Stimulated activated naive CD8-positive, alpha-beta T cell treated with anti-CD3 and anti-CD28 coated beads, Interleukin-15, amount 100 ng/mL, for 72 hours (primary cell): ENCODE results near the gene APOA4.
A peak's percentile ranks its signal among the peaks of the same experiment; 100 is the strongest.
"Not testable (repeated sequence)": the region's sequence is repeated elsewhere in the genome, so short reads cannot be mapped to it uniquely, and the experiment has no call there.

ENCODE experiments used
- ATAC-seq: fragments of 150-1000 bp; cut with Tn5 transposase; 2 replicates; pipeline ENCODE4 v1.10.0; 2021; ENCODE audit warnings: mild to moderate bottlenecking, moderate library complexity
- DNase-seq, 2 donors: peaks; one replicate each; pipeline ENCODE4 v3.0.0; 2021 to 2022
- H3K27ac Mint-ChIP-seq, 2 donors: one replicate each; pipeline ENCODE4 v1.8.0; 2022; ENCODE audit warnings: mild to moderate bottlenecking in 2 of 2, mixed read lengths in 2 of 2, moderate library complexity in 2 of 2
- H3K27me3 Mint-ChIP-seq: one replicate; pipeline ENCODE4 v1.8.0; 2022; ENCODE audit warnings: mixed read lengths
- H3K4me1 Mint-ChIP-seq: one replicate; pipeline ENCODE4 v1.8.0; 2022; ENCODE audit warnings: mild to moderate bottlenecking, mixed read lengths
- H3K4me3 Mint-ChIP-seq, 2 donors: one replicate each; pipeline ENCODE4 v1.8.0; 2022; ENCODE audit warnings: mild to moderate bottlenecking in 2 of 2, mixed read lengths in 2 of 2, moderate library complexity in 1 of 2
- H3K9me3 Mint-ChIP-seq, 2 donors: one replicate each; pipeline ENCODE4 v1.8.0; 2022; ENCODE audit warnings: mixed read lengths in 2 of 2

APOA4 gene

DNA sequence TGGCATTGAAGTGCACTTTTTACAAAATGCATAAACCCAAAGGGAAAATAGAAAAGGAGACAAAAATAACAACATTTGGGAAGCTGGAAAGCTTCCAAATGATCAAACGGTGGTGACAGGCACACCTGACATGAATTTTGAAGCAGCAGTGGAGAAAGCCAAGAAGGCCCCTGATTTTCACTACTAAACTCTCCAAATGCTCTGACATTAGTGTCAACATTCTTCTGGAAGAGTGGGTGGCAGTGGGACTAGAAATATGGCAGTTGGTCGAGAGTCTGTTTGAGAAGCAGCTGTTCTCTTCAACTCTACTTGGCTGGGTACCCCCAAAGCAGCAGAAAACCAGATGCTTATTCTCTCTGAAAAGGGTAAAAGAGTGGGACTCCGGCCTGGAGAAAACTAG, 19.1 kb downstream of the APOA4 start:
- H3K27me3 Mint-ChIP-seq, result peaks cover 4% of the 10 kb centered on the region
- no peaks in the 10 kb centered on the region for H3K4me1 Mint-ChIP-seq
- no peak for ATAC-seq
- no peak overlapping the region for H3K4me3 Mint-ChIP-seq
- H3K27ac Mint-ChIP-seq, result no peak overlapping the region
- no peaks in the 10 kb centered on the region for H3K9me3 Mint-ChIP-seq
- DNase-seq, result no peak

DNA sequence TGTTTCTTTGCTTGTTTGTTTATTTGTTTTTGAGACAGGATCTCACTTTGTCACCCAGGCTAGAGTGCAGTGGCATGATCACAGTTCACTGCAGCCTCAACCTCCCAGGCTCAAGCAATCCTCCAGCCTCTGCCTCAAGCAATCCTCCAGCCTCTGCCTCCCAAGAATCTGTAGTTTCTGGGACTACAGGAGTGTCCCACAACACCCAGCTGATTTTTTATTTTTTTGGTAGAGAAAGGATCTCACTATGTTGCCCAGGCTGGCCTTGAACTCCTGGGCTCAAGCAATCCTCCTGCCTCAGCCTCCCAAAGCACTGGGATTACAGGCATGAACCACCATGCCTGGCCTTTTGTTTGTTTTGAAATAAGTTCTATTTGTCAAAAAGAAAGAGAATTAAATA, 21.4 kb downstream of the APOA4 start:
- H3K4me1 Mint-ChIP-seq, H3K27ac Mint-ChIP-seq, H3K27me3 Mint-ChIP-seq, H3K9me3 Mint-ChIP-seq, H3K4me3 Mint-ChIP-seq, DNase-seq, ATAC-seq: not testable (repeated sequence)

DNA sequence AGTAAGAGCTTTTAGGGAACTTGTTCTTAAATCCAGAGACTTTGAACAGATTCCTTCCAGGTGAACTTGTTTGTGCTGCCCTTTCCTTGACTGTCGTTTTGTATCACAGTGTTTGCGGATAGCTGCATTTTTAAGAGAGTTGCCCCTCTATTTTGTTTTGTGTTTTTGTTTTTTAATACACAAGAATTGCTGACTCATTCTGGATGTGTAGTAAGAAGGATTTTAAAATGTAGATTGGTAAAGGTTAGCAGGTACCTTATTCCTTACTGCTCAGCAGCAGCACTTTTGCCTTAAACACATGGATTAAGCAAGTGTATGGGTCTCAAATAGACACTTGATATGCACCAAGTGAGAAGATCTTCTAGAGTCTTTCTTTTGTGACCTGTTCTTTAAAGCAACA, 22.5 kb downstream of the APOA4 start:
- Mint-ChIP-seq H3K4me3 (no peak overlapping the region), H3K4me1 (no peaks in the 10 kb centered on the region), H3K27ac (no peak overlapping the region), H3K9me3 (no peaks in the 10 kb centered on the region), H3K27me3 (peaks cover 10% of the 10 kb centered on the region)
- no peak for ATAC-seq
- DNase-seq, result no peak

DNA sequence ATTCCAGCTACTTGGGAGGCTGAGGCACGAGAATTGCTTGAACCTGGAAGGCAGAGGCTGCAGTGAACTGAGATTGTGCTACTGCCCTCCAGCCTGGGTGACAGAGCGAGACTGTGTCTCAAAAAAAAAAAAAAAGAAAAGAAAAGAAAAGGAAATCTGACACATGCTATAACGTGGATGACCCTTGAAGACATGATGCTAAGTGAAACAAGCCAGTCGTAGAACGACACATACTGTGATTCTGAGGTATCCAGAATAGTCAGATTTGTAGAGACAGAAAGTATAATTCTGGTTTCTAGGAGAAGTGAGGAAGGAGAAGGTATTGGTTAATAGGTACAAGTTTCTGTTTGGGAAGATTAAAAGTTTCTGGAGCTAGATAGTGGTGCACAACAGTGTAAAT, 24.7 kb downstream of the APOA4 start:
- ATAC-seq, result peak; percentile 57
- H3K27me3 Mint-ChIP-seq, result peaks cover 18% of the 10 kb centered on the region
- no peaks in the 10 kb centered on the region for H3K9me3 Mint-ChIP-seq
- H3K4me3 Mint-ChIP-seq, result no peak overlapping the region
- H3K27ac Mint-ChIP-seq, result no peak overlapping the region
- no peak for DNase-seq
- H3K4me1 Mint-ChIP-seq, result no peaks in the 10 kb centered on the region

DNA sequence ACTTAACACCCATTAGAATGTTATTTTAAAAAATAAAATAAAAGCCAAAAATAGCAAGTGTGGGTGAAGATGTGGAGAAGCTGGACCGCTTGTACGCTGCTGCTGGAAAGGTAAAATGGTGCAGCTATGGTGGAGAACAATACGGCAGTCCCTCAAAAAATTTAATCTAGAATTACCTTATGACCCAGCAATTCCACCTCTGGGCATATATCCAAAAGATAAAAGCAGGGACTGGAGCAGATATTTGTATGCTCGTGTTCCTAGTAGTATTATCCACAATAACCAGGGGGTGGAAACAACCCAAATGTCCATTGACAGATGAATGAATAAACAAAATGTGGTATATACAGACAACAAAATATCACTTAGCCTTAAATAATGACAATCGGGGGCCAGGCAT, 25.3 kb downstream of the APOA4 start:
- peaks cover 18% of the 10 kb centered on the region for H3K27me3 Mint-ChIP-seq
- no peak overlapping the region for H3K4me3 Mint-ChIP-seq
- H3K4me1 Mint-ChIP-seq, result no peaks in the 10 kb centered on the region
- ATAC-seq (no peak), DNase-seq (no peak)
- no peak overlapping the region for H3K27ac Mint-ChIP-seq
- H3K9me3 Mint-ChIP-seq, result no peaks in the 10 kb centered on the region

DNA sequence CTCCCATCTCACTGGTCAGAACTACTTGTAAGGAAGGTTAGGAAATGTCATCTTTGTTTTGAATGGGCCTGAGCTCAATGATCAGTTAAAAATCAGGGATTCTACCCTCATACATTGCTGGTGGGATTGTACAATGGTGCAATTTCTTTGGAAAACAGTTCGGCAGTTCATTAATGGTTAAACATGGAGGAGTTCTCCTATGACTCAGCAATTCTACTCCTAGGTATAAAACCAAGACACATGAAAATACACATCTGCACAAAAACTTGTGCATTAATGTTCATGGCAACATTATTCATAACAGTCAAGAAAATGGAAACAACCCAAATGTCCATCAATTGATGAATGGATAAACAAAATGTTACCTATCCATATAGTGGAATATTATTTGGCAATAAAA, 26.6 kb downstream of the APOA4 start:
- H3K9me3 Mint-ChIP-seq, result no peaks in the 10 kb centered on the region
- no peak overlapping the region for H3K4me3 Mint-ChIP-seq
- no peak for ATAC-seq

DNA sequence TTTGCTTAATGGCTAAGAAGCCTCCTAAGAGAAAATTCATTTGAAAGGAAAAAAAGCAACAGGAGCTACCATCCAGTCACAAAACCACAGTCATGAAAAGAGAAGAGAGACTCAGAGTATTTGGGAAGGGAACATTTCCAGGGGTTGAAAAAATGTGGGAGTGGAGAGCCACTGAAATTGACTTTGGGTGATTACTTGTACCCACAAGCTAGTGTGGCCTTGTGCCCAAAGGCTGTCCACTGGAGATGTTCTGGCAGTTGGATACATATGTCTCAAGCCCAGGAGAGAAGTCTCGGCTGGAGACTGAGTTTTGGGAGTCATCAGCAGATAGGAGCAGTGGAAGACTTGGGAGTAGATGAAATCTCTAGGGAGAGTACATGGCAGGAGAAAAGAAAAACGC, 28.3 kb downstream of the APOA4 start:
- peaks cover 26% of the 10 kb centered on the region for H3K27me3 Mint-ChIP-seq
- no peak overlapping the region for H3K4me3 Mint-ChIP-seq
- DNase-seq, result no peak
- H3K4me1 Mint-ChIP-seq, result peaks cover 13% of the 10 kb centered on the region
- no peaks in the 10 kb centered on the region for H3K9me3 Mint-ChIP-seq
- no peak for ATAC-seq
- H3K27ac Mint-ChIP-seq, result no peak overlapping the region

More for the DNA sequence above, 26.6 kb downstream of the APOA4 start:
- Mint-ChIP-seq H3K27me3 (peaks cover 18% of the 10 kb centered on the region), H3K4me1 (peaks cover 2% of the 10 kb centered on the region), H3K27ac (no peak overlapping the region)
- DNase-seq, result no peak

DNA sequence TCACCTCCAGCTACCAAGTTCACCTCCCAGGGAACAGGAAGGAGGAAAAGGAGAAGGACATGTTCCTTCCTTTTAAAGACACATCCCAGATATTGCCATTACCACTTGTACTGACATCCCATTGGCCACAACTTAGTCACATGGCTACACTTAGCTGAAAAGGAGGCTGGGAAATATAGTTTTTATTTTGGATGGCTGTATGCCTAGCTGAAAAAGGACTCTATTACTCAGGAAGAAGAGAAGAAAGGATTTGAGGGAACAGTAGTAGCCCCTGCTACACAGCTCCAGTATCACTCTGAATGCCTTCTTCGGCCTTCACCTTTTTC, 29.4 kb downstream of the APOA4 start:
- H3K4me3 Mint-ChIP-seq, result no peak overlapping the region
- ATAC-seq (no peak), DNase-seq (no peak)
- H3K9me3 Mint-ChIP-seq, result no peaks in the 10 kb centered on the region
- peaks cover 20% of the 10 kb centered on the region for H3K27me3 Mint-ChIP-seq
- H3K4me1 Mint-ChIP-seq, result peaks cover 14% of the 10 kb centered on the region
- H3K27ac Mint-ChIP-seq, result no peak overlapping the region

DNA sequence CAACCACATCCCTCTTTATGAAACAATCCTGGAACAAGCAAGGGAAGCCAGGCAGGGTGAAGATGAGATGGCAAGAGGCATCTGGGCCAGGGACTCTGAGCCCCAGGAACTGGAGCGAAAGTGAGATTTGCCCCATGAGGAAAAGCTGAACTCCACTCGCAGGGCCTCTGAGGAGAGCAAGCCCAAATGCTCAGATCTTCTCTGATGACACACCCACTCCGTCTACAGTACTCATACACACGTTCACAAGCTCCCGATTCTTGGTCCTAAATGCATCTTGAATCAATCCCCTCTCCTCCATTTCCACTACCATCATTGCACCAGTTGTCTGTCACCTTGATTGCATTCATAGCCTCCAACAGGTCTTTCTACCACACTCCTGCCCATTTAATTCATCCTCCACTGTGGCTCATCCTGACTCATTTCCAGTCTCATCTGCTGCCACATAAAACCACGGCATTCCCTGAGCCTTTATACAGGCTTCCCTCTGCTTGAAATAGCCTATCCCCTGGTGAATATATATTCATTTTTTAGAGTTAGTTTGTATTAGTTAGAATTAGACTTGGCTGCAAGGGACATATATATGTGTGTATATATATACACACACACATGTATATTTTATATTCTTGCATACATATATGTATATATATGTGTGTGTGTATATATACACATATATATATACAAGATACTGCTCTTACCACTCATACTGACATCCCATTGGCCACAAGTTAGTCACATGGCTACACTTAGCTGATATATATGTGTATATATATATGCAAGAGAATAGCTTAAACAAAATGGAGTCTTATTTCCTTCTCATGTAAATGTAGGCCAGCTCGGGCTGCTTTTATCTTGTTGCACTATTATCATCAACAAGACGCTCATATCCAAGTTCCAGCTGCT, 30.0 kb downstream of the APOA4 start:
- no peak for ATAC-seq
- no peak overlapping the region for H3K27ac Mint-ChIP-seq
- peaks cover 17% of the 10 kb centered on the region for H3K27me3 Mint-ChIP-seq
- no peaks in the 10 kb centered on the region for H3K9me3 Mint-ChIP-seq
- no peak overlapping the region for H3K4me3 Mint-ChIP-seq
- peaks cover 20% of the 10 kb centered on the region for H3K4me1 Mint-ChIP-seq
- no peak for DNase-seq

DNA sequence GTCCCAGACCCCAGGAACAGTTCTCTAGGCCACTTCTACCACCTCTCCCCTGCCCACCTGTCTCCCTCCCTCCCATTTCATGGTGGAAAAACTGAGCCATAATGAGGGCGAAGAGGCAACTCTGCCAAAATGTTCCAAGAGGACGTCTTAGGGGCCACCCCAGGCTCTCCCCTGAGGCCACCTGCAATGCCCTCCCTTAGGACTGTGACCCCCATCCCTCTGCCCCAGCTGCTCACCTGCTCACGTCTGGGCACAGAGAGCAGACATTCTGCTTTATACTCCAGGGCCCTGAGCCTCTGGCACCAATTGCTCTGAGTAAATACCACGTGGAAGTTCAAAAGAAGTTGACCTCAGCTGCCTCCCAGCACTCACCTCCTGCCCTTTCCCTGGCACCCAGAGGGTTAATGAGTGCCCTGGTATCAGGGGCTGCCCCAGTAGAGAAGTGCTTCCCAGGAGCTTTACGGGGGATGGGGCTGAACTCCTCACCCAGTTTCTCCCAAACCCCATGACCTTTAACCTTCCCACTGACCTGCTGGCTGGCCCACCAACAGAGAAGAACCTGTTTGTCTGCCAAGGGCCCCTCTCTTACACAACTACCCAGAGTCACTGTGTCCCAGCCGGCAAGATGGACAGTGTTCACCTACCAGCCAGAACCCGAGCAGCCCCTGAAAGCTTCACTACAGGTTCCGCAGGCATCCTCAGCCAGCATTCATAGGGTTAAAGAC, 30.8 kb downstream of the APOA4 start:
- Mint-ChIP-seq H3K27ac (no peak overlapping the region), H3K27me3 (peaks cover 17% of the 10 kb centered on the region), H3K9me3 (no peaks in the 10 kb centered on the region), H3K4me3 (no peak overlapping the region), H3K4me1 (peaks cover 21% of the 10 kb centered on the region)
- no peak for DNase-seq
- ATAC-seq, result no peak

DNA sequence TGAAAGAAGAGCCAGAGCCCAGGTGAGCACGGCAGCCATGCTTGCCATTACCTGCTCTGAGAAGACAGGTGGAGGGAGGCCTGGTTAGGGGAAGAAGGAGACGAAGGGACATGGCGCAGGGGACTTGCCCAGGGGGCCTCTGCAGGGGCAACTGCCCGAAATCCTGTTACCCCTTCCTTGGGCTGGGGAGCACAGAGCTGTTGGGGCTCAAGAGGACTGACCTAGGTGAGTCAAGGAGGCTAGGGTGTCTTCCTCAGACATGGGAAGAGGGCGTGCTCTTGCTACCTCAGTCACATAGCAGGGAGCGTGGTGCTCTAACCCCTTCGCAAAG, 31.3 kb downstream of the APOA4 start, which contains the start of gene APOA5:
Gene APOA5, minus strand, starts transcription at position 67 of the 331 bp plus-strand sequence. Its CDS starts 19 bp downstream, at position 48.
- Mint-ChIP-seq H3K27ac (peak within 1 kb of the TSS in 1 of 2 donors; percentile 60), H3K27me3 (peaks cover 17% of the 10 kb centered on the region), H3K9me3 (no peaks in the 10 kb centered on the region), H3K4me1 (peaks cover 27% of the 10 kb centered on the region), H3K4me3 (peak within 1 kb of the TSS in 1 of 2 donors; percentile 63)
- ATAC-seq (no peak), DNase-seq (no peak)

DNA sequence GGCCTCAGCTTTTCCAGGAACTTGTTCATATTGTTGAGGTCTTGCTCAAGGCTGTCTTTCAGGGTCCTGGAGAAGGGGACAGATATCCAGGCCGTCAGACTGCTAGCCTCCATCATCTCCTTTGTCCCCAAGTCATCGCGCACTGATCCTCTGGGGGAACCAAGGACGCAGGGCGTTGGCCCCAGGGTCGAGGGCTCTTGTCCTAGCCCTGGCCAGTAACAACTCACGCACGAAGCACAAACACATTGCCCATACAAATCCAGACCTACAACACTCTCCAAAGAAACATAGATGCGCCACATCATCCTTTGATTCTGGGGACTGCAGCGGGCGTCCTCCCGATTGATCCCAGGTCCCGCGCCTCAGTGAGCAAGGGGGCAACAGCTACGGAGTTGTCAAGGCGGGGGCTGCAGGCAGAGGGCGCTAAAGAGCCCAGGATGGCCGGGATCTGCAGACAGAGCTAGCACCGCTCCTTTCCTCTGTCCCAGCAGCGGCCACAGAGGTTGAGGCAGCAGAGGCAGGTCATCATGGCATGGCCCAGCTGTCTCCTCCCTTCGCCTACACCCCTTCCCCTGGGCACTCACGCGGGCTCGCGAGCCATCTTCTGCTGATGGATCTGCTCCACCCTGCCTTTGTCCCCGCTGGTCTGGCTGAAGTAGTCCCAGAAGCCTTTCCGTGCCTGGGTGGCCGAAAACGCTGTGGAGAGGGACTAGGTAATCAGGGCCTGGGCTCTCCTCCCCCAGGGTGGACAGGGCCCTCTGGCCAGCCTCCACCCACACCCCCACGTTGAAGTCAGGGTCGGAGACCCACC, 31.9 kb downstream of the APOA4 start:
- Mint-ChIP-seq H3K27ac (peak overlapping the region in 1 of 2 donors; percentile 60), H3K4me3 (peak overlapping the region in 1 of 2 donors; percentile 63), H3K27me3 (peaks cover 17% of the 10 kb centered on the region), H3K9me3 (no peaks in the 10 kb centered on the region), H3K4me1 (peaks cover 32% of the 10 kb centered on the region)
- peak; percentile 71 for ATAC-seq
- DNase-seq, result peak; percentile 75 to 78

DNA sequence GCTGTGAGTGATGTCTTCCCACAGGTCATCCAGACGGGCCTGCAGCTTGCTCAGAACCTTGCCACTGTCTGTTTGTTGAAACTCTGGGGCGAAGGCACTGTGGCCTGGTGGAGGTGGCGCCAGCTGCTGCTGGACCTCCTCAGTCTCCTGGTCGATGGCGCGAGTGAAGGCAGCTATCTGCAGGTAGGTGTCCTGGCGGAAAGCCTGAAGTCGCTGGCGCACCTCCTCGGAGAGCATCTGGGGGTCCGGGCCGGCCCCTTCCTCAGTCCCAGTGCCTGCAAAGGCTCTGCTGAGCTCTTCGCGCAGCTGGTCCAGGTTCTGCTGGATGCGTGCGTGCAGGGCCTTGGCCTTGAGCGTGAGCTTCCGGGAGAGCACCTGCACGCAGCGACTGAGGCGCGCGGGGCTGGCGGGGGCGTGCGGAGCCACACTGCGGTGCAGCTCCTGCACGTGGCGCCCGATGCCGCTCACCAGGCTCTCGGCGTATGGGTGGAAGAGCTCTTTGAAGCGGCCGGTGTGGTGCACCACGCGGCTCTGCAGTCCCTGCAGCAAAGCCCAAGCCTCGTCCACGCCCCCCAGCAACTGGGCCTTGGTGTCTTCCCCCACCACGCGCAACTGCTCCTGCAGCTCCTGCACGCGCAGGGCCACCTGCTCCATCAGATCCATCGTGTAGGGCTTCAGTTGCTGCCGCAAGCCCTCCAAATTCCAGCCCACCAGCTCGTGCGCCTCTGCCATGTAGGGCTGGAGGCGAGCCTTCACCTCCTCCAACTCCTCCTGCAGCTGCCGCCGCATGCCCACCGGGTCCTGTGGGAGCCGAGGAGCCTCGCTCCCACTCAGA, 32.7 kb downstream of the APOA4 start:
- Mint-ChIP-seq H3K27me3 (peaks cover 17% of the 10 kb centered on the region), H3K4me3 (no peak overlapping the region), H3K4me1 (peaks cover 41% of the 10 kb centered on the region)

DNA sequence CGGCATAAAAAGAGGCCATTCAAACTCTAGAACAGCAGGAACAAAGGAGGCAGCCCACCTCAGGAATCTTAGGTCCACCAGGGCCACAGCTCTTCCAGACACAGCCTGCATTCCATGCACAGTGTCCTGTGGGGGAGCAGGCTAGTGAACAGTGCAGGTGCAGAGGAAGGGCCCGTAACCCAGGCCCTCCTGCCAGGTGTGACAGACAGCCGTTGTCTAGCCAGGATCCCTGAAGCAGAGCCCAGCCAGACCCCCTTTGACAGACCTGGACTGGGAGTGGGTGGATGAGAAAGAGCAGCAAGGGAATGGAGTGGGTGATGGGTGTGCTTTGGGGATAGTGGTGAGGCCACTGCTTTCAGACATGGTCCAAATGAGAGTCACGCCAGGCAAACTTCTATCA, 34.1 kb downstream of the APOA4 start:
- Mint-ChIP-seq H3K9me3 (no peaks in the 10 kb centered on the region), H3K27me3 (peaks cover 8% of the 10 kb centered on the region), H3K4me1 (peaks cover 55% of the 10 kb centered on the region), H3K4me3 (peak overlapping the region; percentile 78 to 84), H3K27ac (no peak overlapping the region)
- DNase-seq (no peak), ATAC-seq (no peak)

More for the DNA sequence above, 32.7 kb downstream of the APOA4 start:
- no peak for DNase-seq
- Mint-ChIP-seq H3K9me3 (no peaks in the 10 kb centered on the region), H3K27ac (no peak overlapping the region)
- no peak for ATAC-seq

DNA sequence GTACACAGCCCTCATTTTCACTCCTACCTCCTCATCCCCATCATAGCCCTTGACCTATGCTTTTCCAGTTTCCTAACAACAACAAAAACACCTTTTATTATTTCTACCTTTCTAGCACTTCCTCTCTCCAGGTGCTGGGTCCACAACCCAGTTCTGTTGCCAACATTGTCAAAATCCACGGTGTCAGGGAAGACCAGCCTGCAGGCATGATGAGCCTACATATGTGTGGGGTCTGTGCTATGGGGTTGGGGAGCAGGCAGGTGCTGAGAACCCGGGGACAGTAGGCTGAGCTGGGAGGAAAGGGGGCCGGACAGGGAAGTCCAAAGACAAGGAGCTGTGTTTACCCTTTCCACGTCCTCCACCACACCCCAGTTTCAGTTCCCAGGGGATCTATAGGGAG, 34.6 kb downstream of the APOA4 start:
- no peak for DNase-seq
- Mint-ChIP-seq H3K4me1 (peaks cover 56% of the 10 kb centered on the region), H3K27ac (peak overlapping the region; percentile 28 to 89), H3K27me3 (peaks cover 8% of the 10 kb centered on the region), H3K4me3 (peak overlapping the region; percentile 78 to 84), H3K9me3 (no peaks in the 10 kb centered on the region)
- ATAC-seq, result no peak
